Adrenal gland (tissue), 12 donors: ENCODE results near the gene PARD3B. TPM values are rescaled to one million over a fixed set of nuclear protein-coding genes. Genes with fewer than 3 reads are reported as not detected.

ENCODE experiments used
- DNase-seq, 7 donors: peaks; one replicate each; pipeline ENCODE4 v3.0.0-alpha.2; 2019 to 2020
- H3K27ac ChIP-seq, 5 donors: fragments of 200-600 bp; sonication (generic) in 4 of 5; 1 replicate in 3 of 5; 2 replicates in 2 of 5; pipeline versions ENCODE4 v1.5.1 to v1.8.0; 2016 to 2020; ENCODE audit warnings: mild to moderate bottlenecking in 1 of 5
- H3K27me3 ChIP-seq: fragments of 200-600 bp; 2 replicates; pipeline ENCODE4 v1.8.0; 2021
- H3K36me3 ChIP-seq, 2 donors: fragments of 200-600 bp; replicated peaks in 1 of 2; 1 replicate in 1 of 2; 2 replicates in 1 of 2; pipeline versions ENCODE4 v1.5.1 to v1.8.0; 2018 to 2022
- H3K4me1 ChIP-seq, 2 donors: fragments of 200-600 bp; replicated peaks in 1 of 2; 1 replicate in 1 of 2; 2 replicates in 1 of 2; pipeline versions ENCODE4 v1.5.1 to v1.8.0; 2018 to 2021
- H3K4me3 ChIP-seq, 4 donors: fragments of 200-600 bp; sonication (generic) in 3 of 4; one replicate each; pipeline ENCODE4 v1.5.1; 2016 to 2018
- H3K9me3 ChIP-seq, 3 donors: fragments of 200-600 bp; sonication (generic) in 1 of 3; replicated peaks in 1 of 3; 1 replicate in 2 of 3; 2 replicates in 1 of 3; pipeline versions ENCODE4 v1.5.1 to v1.8.0; 2016 to 2021
- CTCF ChIP-seq, 6 experiments: fragments of 450-650 bp in 4 of 6; fragments of 200-600 bp in 2 of 6; sonication (generic) in 1 of 6; IDR thresholded peaks; 1 replicate in 5 of 6; 2 replicates in 1 of 6; pipeline versions ENCODE4 v1.5.1 to v1.8.0; 2016 to 2021; ENCODE audit warnings: antibody characterized with exemption in 6 of 6, mild to moderate bottlenecking in 2 of 6, moderate library complexity in 1 of 6
- POLR2A ChIP-seq, 2 donors: fragments of 450-650 bp; IDR thresholded peaks; one replicate each; pipeline ENCODE4 v1.6.1; 2017; ENCODE audit warnings: antibody characterized with exemption in 2 of 2, mild to moderate bottlenecking in 2 of 2, moderate library complexity in 1 of 2
- WGBS, 4 donors: extraction: QIAGEN DNeasy Blood & Tissue Kit in 2 of 4; methylation state at CpG; one replicate each; pipeline versions ENCODE4 v1.1.5 to v1.1.7; 2013 to 2017; 5-methylcytosine and 5-hydroxymethylcytosine counted together
- intact Hi-C, 2 donors: fragments of 100-400 bp; cut with DNase I; formaldehyde crosslinking; loops; one replicate each; pipeline versions ENCODE4 v1.14.1 to v1.15.0; 2022 to 2023
- polyA plus RNA-seq, 3 donors: library from polyadenylated mRNA; stranded (reverse); fragments of 200-250 nt in 2 of 3; fragments of 350-450 nt in 1 of 3; fragmentation: Illumina TruSeq in 1 of 3; extraction: RNeasy Lipid Tissue Mini Kit (QIAGEN cat#74804) in 1 of 3; gene quantifications; one replicate each; pipeline ENCODE4 v1.2.3, GENCODE V29; 2013 to 2014
- total RNA-seq, 9 donors: library from RNA; depleted of rRNA in 4 of 9; stranded (reverse); fragments of >200 nt in 4 of 9; fragments of 120-200 nt in 1 of 9; fragmentation: NEBNext Ultra II Directional in 1 of 9; extraction: Animal tissue kit (Norgen Biotek cat#: 25700) in 1 of 9; gene quantifications; one replicate each; pipeline versions ENCODE4 v1.1.0 to v1.2.4, GENCODE V29; 2013 to 2023
- donor health status: healthy with polysubstance abuse.
- donor health status: Bipolar disorder and iron deficiency.
- donor health status: DM: yes; HTN: yes; CAD: no.
- donor health status: DM: no; HTN: no; CAD: no.
- donor health status: DM: no; HTN: no; CAD: no.
- donor health status: DM: yes; HTN: yes; CAD: no.

PARD3B gene
- total and polyA plus RNA-seq, 12 donors = 1.9 to 20.4 (median 9.5) TPM

DNA sequence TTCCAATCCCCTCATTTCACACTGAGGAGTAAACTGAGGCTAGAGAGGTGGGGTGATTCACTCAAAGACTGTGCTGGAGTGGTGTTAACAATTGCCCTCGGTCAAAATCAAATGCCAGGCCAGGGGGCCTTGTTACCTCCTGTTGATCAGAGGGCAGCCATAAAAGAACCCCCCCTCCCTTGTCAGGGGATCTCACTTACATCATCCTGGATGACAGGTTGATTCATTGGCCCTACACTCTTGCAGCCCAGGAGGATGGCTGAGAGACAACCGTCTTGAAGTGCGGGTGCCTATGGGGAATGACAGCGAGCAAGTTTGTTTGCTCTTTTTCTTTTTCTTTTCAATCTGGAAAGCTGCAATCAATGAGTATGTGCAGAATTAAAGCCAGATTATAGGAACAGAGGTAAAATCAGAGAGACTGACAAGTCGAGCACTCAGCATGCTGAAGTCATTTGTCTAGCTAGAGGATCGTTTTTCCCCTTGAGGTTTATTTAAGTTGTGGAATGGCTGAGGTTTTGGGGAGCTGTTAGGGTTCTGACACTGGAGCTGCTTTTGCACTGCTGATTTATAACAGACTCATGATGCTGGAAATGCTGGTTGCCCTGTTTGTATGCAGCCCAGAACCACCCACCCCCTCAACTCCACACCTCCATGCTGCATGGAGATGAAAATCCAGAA is 1110.6 kb downstream of the PARD3B start:
- H3K4me1 ChIP-seq = no peaks in the 10 kb centered on the region
- no peaks in the 10 kb centered on the region for H3K36me3 ChIP-seq
- no peak for TF ChIP-seq POLR2A (IDR thresholded peaks at IDR 0.05)
- no peak for TF ChIP-seq CTCF (IDR thresholded peaks at IDR 0.05)
- no peaks in the 10 kb centered on the region for H3K27me3 ChIP-seq
- H3K4me3 ChIP-seq = no peak overlapping the region
- no peak overlapping the region for H3K27ac ChIP-seq
- intact Hi-C loops = no loop called here
- no peak for DNase-seq
- 62 to 75% (median 69%) methylated on average over 6 of the region's 6 CpGs for WGBS, 4 donors
- H3K9me3 ChIP-seq = no peaks in the 10 kb centered on the region

- WGBS, 4 donors = 77 to 88% (median 82%) methylated on average over 7 of the region's 7 CpGs
These were observed 1111.2 kb downstream of the PARD3B start for GRCh38 chr2:205656461-205656860.

GRCh38 chr2:205656941-205657340 is 1111.7 kb downstream of the PARD3B start:
- TF ChIP-seq POLR2A (IDR thresholded peaks at IDR 0.05) = no peak
- TF ChIP-seq CTCF (IDR thresholded peaks at IDR 0.05) = no peak
- no peaks in the 10 kb centered on the region for H3K4me1 ChIP-seq
- H3K27me3 ChIP-seq = no peaks in the 10 kb centered on the region
- intact Hi-C loops = no loop called here
- H3K36me3 ChIP-seq = no peaks in the 10 kb centered on the region
- no peak for DNase-seq
- no peaks in the 10 kb centered on the region for H3K9me3 ChIP-seq
- no peak overlapping the region for H3K27ac ChIP-seq
- H3K4me3 ChIP-seq = no peak overlapping the region
- 63 to 78% (median 66%) methylated on average over 4 of the region's 4 CpGs for WGBS, 4 donors

More at GRCh38 chr2:205656461-205656860, 1111.2 kb downstream of the PARD3B start:
- Histone ChIP-seq H3K4me3 (no peak overlapping the region), H3K27ac (no peak overlapping the region), H3K27me3 (no peaks in the 10 kb centered on the region), H3K4me1 (no peaks in the 10 kb centered on the region), H3K9me3 (no peaks in the 10 kb centered on the region), H3K36me3 (no peaks in the 10 kb centered on the region)
- no peak for DNase-seq
- intact Hi-C loops = no loop called here
- TF ChIP-seq POLR2A (IDR thresholded peaks at IDR 0.05) = no peak
- no peak for TF ChIP-seq CTCF (IDR thresholded peaks at IDR 0.05)

- no peaks in the 10 kb centered on the region for H3K9me3 ChIP-seq
- WGBS, 4 donors = 43 to 50% (median 47%) methylated on average over 3 of the region's 3 CpGs
- no peaks in the 10 kb centered on the region for H3K36me3 ChIP-seq
- H3K27me3 ChIP-seq = no peaks in the 10 kb centered on the region
- no peak overlapping the region for H3K4me3 ChIP-seq
- H3K4me1 ChIP-seq = no peaks in the 10 kb centered on the region
- intact Hi-C loops = no loop called here
- TF ChIP-seq CTCF (IDR thresholded peaks at IDR 0.05) (no peak), POLR2A (IDR thresholded peaks at IDR 0.05) (no peak)
- H3K27ac ChIP-seq = no peak overlapping the region
- no peak for DNase-seq
These were observed 1112.3 kb downstream of the PARD3B start for GRCh38 chr2:205657579-205657978.
